Skeletal muscle tissue (tissue), 4 donors: ENCODE data around the gene TLR9. TPM values are rescaled to one million over a fixed set of nuclear protein-coding genes. Genes with fewer than 3 reads are reported as not detected.

ENCODE experiments used
- H3K27ac ChIP-seq: one replicate; pipeline ENCODE4 v1.7.0; 2013; ENCODE audit warnings: mild to moderate bottlenecking, low read depth, low read length, inconsistent platforms
- H3K27me3 ChIP-seq, 3 donors: one replicate each; pipeline ENCODE4 v1.7.0; 2013; ENCODE audit warnings: low read length in 3 of 3; ENCODE audit not compliant: control insufficient read depth in 3 of 3, insufficient read depth in 3 of 3
- H3K36me3 ChIP-seq, 3 donors: one replicate each; pipeline ENCODE4 v1.7.0; 2013; ENCODE audit warnings: low read length in 3 of 3; ENCODE audit not compliant: control insufficient read depth in 3 of 3, insufficient read depth in 3 of 3
- H3K4me1 ChIP-seq, 3 donors: one replicate each; pipeline ENCODE4 v1.7.0; 2013; ENCODE audit warnings: low read length in 3 of 3, mild to moderate bottlenecking in 3 of 3; ENCODE audit not compliant: control insufficient read depth in 3 of 3, insufficient read depth in 3 of 3
- H3K4me3 ChIP-seq, 3 donors: one replicate each; pipeline ENCODE4 v1.7.0; 2013; ENCODE audit warnings: low read length in 3 of 3
- H3K9ac ChIP-seq, 3 donors: one replicate each; pipeline ENCODE4 v1.7.0; 2013; ENCODE audit warnings: low read length in 3 of 3, mild to moderate bottlenecking in 3 of 3, moderate library complexity in 2 of 3, low read depth in 1 of 3
- H3K9me3 ChIP-seq, 3 donors: one replicate each; pipeline ENCODE4 v1.7.0; 2013; ENCODE audit warnings: low read length in 3 of 3; ENCODE audit not compliant: control insufficient read depth in 3 of 3
- total RNA-seq: library from RNA; depleted of rRNA; stranded (reverse); fragments of >200 nt; gene quantifications from one replicate; pipeline ENCODE4 v1.2.3, GENCODE V29; 2014
- donor health status: Osteomylitis.

TLR9 gene
- total RNA-seq, 1 donor from 2014 or later, result not detected

GRCh38 chr3:52240059-52240885 lies 14.8 kb upstream of the TLR9 start:
- Histone ChIP-seq H3K4me3 (peak overlapping the region in 2 of 3 donors; percentile 12 to 13), H3K27me3 (peaks cover 2 to 12% (median 11%) of the 10 kb centered on the region in 3 donors), H3K4me1 (peaks cover 46 to 65% (median 56%) of the 10 kb centered on the region in 3 donors), H3K9me3 (no peaks in the 10 kb centered on the region), H3K9ac (peak overlapping the region in 1 of 3 donors; percentile 33), H3K27ac (peak overlapping the region; percentile 99), H3K36me3 (peaks cover 0 to 1% (median 0%) of the 10 kb centered on the region in 3 donors)

DNA sequence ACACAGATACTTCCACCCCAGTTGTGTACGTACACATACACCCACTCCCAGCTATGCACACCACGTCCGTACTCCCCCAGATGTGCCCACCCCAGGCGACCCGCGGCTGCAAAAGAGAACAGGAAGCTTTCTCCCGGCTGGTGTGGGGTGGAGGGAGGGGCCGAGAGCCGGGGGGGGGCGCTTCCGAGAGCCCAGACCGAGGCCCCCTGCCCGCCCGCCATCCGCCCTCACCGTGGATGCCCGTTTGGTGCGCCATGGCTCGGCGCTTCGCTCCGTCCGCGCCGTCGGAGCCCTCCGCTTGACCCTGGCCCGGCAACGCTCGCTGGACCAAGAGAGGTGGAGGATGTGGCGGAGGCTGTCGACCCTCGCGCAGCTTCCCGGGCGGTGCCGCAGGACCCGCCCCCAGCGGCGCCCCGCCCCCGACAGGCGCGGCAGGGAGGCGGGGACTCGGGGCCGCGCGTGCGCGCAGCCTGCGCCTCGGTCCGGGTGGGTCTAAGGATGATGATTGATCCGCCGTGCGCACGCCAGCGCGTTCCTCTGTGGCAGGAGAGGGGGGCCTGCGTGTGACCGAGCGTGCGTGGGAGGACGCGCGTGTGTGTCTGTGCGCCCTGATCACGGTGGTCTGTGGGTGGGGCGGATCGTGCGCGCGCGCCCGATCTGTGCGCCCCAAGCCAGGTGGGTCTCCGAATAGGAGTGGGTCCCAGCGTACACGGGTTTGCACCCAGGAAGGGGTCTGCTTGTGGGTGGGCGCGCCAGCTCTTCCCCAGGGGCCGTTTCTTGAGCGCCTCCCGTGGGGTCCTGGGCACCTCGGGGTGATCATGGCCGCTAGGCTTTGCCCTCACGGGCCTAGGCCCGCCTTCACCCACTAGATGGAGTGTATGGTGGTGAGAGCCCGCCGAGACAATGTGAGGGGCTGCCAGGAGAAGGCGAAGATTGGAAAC lies 13.6 kb upstream of the TLR9 start, which contains the start of gene TWF2:
Gene TWF2 (minus strand): TSS at position 398 of the 941 bp plus-strand sequence. CDS start 142 bp downstream, at position 256.
- Histone ChIP-seq H3K9me3 (no peaks in the 10 kb centered on the region), H3K4me1 (peaks cover 50 to 67% (median 51%) of the 10 kb centered on the region in 3 donors), H3K4me3 (peak within 1 kb of the TSS; percentile 82 to 99 (median 97)), H3K9ac (peak within 1 kb of the TSS; percentile 81 to 93 (median 89)), H3K36me3 (peaks cover 0 to 8% (median 7%) of the 10 kb centered on the region in 3 donors), H3K27me3 (peaks cover 0 to 2% (median under 1%) of the 10 kb centered on the region in 3 donors), H3K27ac (peak within 1 kb of the TSS; percentile 99)

- peaks cover 0 to 9% (median 8%) of the 10 kb centered on the region in 3 donors for H3K36me3 ChIP-seq
- peaks cover 48 to 68% (median 53%) of the 10 kb centered on the region in 3 donors for H3K4me1 ChIP-seq
- peak overlapping the region; percentile 68 to 93 (median 70) for H3K9ac ChIP-seq
- H3K4me3 ChIP-seq, result peak overlapping the region; percentile 82 to 99 (median 97)
- peak overlapping the region; percentile 99 for H3K27ac ChIP-seq
- H3K9me3 ChIP-seq, result no peaks in the 10 kb centered on the region
- H3K27me3 ChIP-seq, result no peaks in the 10 kb centered on the region
These were observed 12.8 kb upstream of the TLR9 start for GRCh38 chr3:52238193-52238760.

DNA sequence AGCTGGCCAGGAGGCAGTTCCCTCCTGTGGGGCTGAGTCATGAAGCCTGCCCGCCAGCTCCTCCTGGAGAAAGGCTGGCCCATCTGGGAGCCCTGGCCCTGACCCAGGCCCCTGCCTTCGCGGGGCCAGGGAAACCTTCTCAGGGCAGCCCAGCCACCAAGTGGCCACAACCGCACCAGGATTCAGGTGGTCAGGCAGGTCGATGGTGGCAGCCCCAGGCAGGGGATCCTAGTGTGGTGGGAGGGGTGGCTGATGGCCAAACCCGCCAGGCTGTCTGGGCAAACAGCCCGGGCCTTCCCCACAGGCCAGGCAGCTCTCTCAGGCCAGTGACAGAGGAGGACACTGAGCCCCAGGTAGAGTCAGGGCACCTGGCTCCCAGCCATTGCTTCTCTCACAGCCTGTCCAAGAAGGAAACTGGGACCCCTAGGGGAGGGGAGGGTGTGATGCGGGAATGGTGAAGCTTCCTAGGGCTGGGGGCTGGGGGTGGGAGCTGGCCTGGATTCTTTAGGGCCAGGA lies 12.3 kb upstream of the TLR9 start:
- Histone ChIP-seq H3K27ac (peak overlapping the region; percentile 99), H3K4me3 (peak overlapping the region; percentile 82 to 99 (median 97)), H3K9me3 (no peaks in the 10 kb centered on the region), H3K36me3 (peaks cover 2 to 15% (median 13%) of the 10 kb centered on the region in 3 donors), H3K9ac (peak overlapping the region; percentile 68 to 93 (median 70)), H3K27me3 (no peaks in the 10 kb centered on the region), H3K4me1 (peaks cover 54 to 73% (median 58%) of the 10 kb centered on the region in 3 donors)

GRCh38 chr3:52237006-52237656 lies 11.7 kb upstream of the TLR9 start:
- Histone ChIP-seq H3K9ac (peak overlapping the region; percentile 57 to 93 (median 70)), H3K4me1 (peaks cover 58 to 79% (median 62%) of the 10 kb centered on the region in 3 donors)

DNA sequence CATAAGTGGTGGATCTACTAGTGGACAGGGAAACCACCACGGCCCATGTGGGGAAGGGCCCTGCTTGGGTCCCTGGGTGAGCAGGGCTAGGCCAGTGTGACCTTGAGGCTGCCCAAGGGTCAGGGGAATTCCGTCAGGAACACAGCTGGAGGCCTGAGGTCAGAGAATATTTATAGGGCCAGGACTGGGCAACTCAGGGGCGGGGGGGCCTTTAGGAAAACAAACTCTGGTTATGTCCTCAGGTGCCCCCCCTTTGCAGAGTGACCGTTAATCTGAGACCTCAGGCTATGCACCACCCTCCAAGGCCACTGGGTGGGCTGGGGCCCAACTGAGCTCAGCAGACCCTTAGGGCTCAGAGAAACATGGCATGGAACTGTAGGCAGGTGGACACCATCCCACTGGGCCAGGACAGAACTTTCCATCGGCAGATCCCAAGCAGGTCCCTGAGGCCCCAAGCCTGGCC lies 11.0 kb upstream of the TLR9 start:
- H3K9ac ChIP-seq, result peak overlapping the region; percentile 40 to 93 (median 70)
- no peaks in the 10 kb centered on the region for H3K9me3 ChIP-seq
- H3K4me1 ChIP-seq, result peaks cover 64 to 86% (median 69%) of the 10 kb centered on the region in 3 donors
- peaks cover 7 to 27% (median 15%) of the 10 kb centered on the region in 3 donors for H3K36me3 ChIP-seq
- peak overlapping the region; percentile 15 to 97 (median 18) for H3K4me3 ChIP-seq
- H3K27ac ChIP-seq, result peak overlapping the region; percentile 99
- H3K27me3 ChIP-seq, result no peaks in the 10 kb centered on the region

More at GRCh38 chr3:52237006-52237656, 11.7 kb upstream of the TLR9 start:
- Histone ChIP-seq H3K9me3 (no peaks in the 10 kb centered on the region), H3K27me3 (no peaks in the 10 kb centered on the region), H3K27ac (peak overlapping the region; percentile 99), H3K4me3 (peak overlapping the region; percentile 82 to 99 (median 97)), H3K36me3 (peaks cover 5 to 21% (median 13%) of the 10 kb centered on the region in 3 donors)

GRCh38 chr3:52234516-52235447 lies 9.3 kb upstream of the TLR9 start:
- peak overlapping the region; percentile 97 to 99 (median 98) for H3K9ac ChIP-seq
- H3K36me3 ChIP-seq, result peaks cover 24 to 44% (median 32%) of the 10 kb centered on the region in 3 donors
- H3K4me1 ChIP-seq, result peaks cover 60 to 84% (median 63%) of the 10 kb centered on the region in 3 donors

GRCh38 chr3:52233968-52234367 lies 8.5 kb upstream of the TLR9 start:
- H3K4me1 ChIP-seq, result peaks cover 58 to 77% (median 63%) of the 10 kb centered on the region in 3 donors
- H3K9me3 ChIP-seq, result no peaks in the 10 kb centered on the region
- H3K27ac ChIP-seq, result peak overlapping the region; percentile 99
- H3K4me3 ChIP-seq, result peak overlapping the region; percentile 79 to 94 (median 81)
- peak overlapping the region; percentile 97 to 99 (median 98) for H3K9ac ChIP-seq
- H3K36me3 ChIP-seq, result peaks cover 32 to 52% (median 40%) of the 10 kb centered on the region in 3 donors
- H3K27me3 ChIP-seq, result no peaks in the 10 kb centered on the region

More at GRCh38 chr3:52234516-52235447, 9.3 kb upstream of the TLR9 start:
- Histone ChIP-seq H3K9me3 (no peaks in the 10 kb centered on the region), H3K27ac (peak overlapping the region; percentile 99), H3K27me3 (no peaks in the 10 kb centered on the region), H3K4me3 (peak overlapping the region; percentile 79 to 94 (median 81))
